Activated naive CD8-positive, alpha-beta T cell treated with anti-CD3 and anti-CD28 coated beads, Interleukin-2, amount 10 ng/mL, durations not matched to agents 7 days and 5 days (primary cell): ENCODE results near the gene FARS2. TPM values are rescaled to one million over a fixed set of nuclear protein-coding genes. Genes with fewer than 3 reads are reported as not detected.

Experiments
- ATAC-seq: fragments of 150-1000 bp; cut with Tn5 transposase; one replicate; pipeline ENCODE4 v1.10.0; 2021; ENCODE audit warnings: low read depth, moderate library complexity
- POLR2A ChIA-PET: fragments of 350-600 bp; sonication (Branson Sonifier 250); formaldehyde crosslinking; loops from one replicate; lab custom pipeline; 2021; ENCODE audit warnings: antibody characterized with exemption; lab: Charles Lee
- DNase-seq: peaks from one replicate; pipeline ENCODE4 v3.0.0; 2021
- H3K27ac Mint-ChIP-seq: one replicate; pipeline ENCODE4 v1.8.0; 2022; ENCODE audit warnings: mild to moderate bottlenecking, mixed read lengths
- H3K27me3 Mint-ChIP-seq: one replicate; pipeline ENCODE4 v1.8.0; 2022; ENCODE audit warnings: mild to moderate bottlenecking, moderate library complexity, mixed read lengths
- H3K36me3 Mint-ChIP-seq: one replicate; pipeline ENCODE4 v1.8.0; 2021; ENCODE audit warnings: mild to moderate bottlenecking, mixed read lengths
- H3K4me1 Mint-ChIP-seq: one replicate; pipeline ENCODE4 v1.8.0; 2021; ENCODE audit warnings: mixed read lengths
- H3K4me3 Mint-ChIP-seq: one replicate; pipeline ENCODE4 v1.8.0; 2022; ENCODE audit warnings: mild to moderate bottlenecking, moderate library complexity, mixed read lengths
- H3K9me3 Mint-ChIP-seq: one replicate; pipeline ENCODE4 v1.8.0; 2021; ENCODE audit warnings: mixed read lengths
- total RNA-seq, 2 experiments: library from RNA; stranded (reverse); gene quantifications; one replicate each; pipeline ENCODE4 v1.2.3, GENCODE V29; 2021

The FARS2 gene
- total RNA-seq, 2 experiments from 2014 or later: 15.5 to 18.4 TPM

DNA sequence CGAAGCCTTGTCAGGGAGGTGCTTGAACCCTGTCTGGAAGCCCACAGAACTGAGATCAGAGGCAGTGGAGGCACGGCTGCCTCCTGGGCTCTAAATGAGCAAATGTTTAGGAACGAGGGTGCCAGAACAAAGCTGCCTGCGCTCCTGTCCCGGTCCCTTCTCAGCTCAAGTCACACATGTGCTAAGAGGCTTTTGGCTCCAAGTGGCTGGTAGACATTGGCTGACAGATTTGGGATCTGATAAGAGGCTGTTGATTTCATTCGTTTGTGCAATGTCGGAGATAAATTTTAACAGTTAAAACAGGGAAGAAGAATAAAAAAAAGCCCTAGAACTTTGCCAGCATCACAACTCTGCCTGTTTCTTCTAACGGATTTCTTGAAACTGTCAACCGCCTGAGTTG, 553.6 kb downstream of the FARS2 start:
- Mint-ChIP-seq H3K4me1 (peaks cover 30% of the 10 kb centered on the region), H3K27ac (peak overlapping the region; percentile 82), H3K36me3 (peaks cover 1% of the 10 kb centered on the region), H3K4me3 (no peak overlapping the region), H3K9me3 (no peaks in the 10 kb centered on the region), H3K27me3 (no peaks in the 10 kb centered on the region)
- DNase-seq (no peak), ATAC-seq (no peak)
- POLR2A ChIA-PET: no interaction called here

DNA sequence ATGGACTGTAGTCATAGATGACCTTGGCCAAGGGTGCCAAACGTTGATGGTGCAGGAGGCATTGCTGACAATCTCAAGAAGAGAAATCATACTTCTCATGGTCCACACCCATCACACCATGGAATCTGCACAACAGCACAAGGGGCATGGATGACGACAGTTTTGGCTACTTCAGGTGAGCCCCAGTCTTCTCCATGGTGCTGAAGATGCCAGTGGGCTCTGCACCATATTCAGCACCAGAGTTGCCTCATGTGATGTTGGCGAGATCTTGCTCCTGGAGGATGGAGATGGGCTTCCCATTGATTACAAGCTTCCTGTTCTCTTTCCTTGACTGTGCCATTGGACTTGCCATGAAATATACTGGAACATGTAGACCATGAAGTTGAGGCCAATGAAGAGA, 556.6 kb downstream of the FARS2 start:
- Mint-ChIP-seq H3K4me3 (no peak overlapping the region), H3K4me1 (peaks cover 16% of the 10 kb centered on the region), H3K36me3 (peaks cover 1% of the 10 kb centered on the region), H3K9me3 (peaks cover 6% of the 10 kb centered on the region), H3K27ac (no peak overlapping the region), H3K27me3 (no peaks in the 10 kb centered on the region)
- POLR2A ChIA-PET: no interaction called here
- no peak for DNase-seq
- ATAC-seq: no peak

DNA sequence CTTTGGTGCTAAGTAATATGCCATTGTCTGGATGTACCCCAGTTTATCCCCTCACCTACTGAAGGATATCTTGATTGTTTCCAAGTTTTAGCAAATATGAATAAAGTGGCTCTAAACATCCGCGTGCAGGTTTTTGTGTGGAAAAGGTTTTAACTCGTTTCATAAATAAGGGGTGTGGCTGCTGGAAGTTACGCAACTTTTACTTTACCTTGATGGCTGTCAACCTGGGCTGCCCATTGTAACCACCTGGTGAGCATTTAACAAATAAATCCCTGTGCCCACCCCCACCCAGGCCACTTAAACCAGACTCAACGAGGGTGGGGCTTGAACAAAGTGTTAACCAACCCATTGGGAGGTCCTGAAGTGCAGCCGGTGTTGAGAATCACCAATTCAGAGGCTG, 557.6 kb downstream of the FARS2 start:
- no peak for DNase-seq
- POLR2A ChIA-PET: no interaction called here
- Mint-ChIP-seq H3K4me1 (peaks cover 6% of the 10 kb centered on the region), H3K27me3 (no peaks in the 10 kb centered on the region), H3K9me3 (peaks cover 6% of the 10 kb centered on the region), H3K27ac (no peak overlapping the region), H3K36me3 (peaks cover 1% of the 10 kb centered on the region), H3K4me3 (no peak overlapping the region)
- ATAC-seq: no peak

Other genes starting within 250 kb of the FARS2 start
- under 1 TPM; 0.11 to 0.17 TPM for gene PPP1R3G, start 176.2 kb upstream of the FARS2 start, total RNA-seq
- gene LYRM4, start 563 bp upstream of the FARS2 start, total RNA-seq: 10 to 100 TPM; 26.5 to 27.1 TPM